GM10266 (cell line): ENCODE data around the gene HS3ST1.

Experiments
- DNase-seq: peaks from one replicate; pipeline ENCODE4 v3.0.0; 2012; ENCODE audit errors: extremely low spot score
- CTCF ChIP-seq: IDR thresholded peaks from 2 replicates; pipeline ENCODE4 v1.5.1; 2012; ENCODE audit warnings: mild to moderate bottlenecking, low read depth; ENCODE audit not compliant: control insufficient read depth, insufficient read depth; ENCODE audit errors: missing control alignments

Gene HS3ST1

GRCh38 chr4:11376571-11376970 lies 52.1 kb downstream of the HS3ST1 start:
- no peak for DNase-seq
- no peak for TF ChIP-seq CTCF

GRCh38 chr4:11376146-11376545 lies 52.5 kb downstream of the HS3ST1 start:
- TF ChIP-seq CTCF, result no peak
- DNase-seq, result no peak

GRCh38 chr4:11368701-11369115 lies 60.0 kb downstream of the HS3ST1 start:
- TF ChIP-seq CTCF, result no peak
- no peak for DNase-seq

- DNase-seq, result no peak
- no peak for TF ChIP-seq CTCF
Measured at GRCh38 chr4:11367371-11367770, 61.3 kb downstream of the HS3ST1 start.

GRCh38 chr4:11366859-11367258 lies 61.8 kb downstream of the HS3ST1 start:
- no peak for DNase-seq
- TF ChIP-seq CTCF, result no peak

GRCh38 chr4:11365039-11365438 lies 63.7 kb downstream of the HS3ST1 start:
- TF ChIP-seq CTCF, result no peak
- DNase-seq, result no peak

GRCh38 chr4:11359591-11359990 lies 69.1 kb downstream of the HS3ST1 start:
- TF ChIP-seq CTCF, result no peak
- DNase-seq, result no peak
